ENCODE results near the gene TMEM256. TPM values are rescaled to one million over a fixed set of nuclear protein-coding genes. Genes with fewer than 3 reads are reported as not detected.

The TMEM256 gene
- polyA plus RNA-seq, 4 donors: 82.2 to 108 (median 90.2) TPM

GRCh38 chr17:7356072-7356549 lies 47.8 kb downstream of the TMEM256 start:
- peak in 1 of 4 donors; percentile 46 for DNase-seq (ENCODE audit: low read depth in 4 of 4, low spot score in 2 of 4)

DNA sequence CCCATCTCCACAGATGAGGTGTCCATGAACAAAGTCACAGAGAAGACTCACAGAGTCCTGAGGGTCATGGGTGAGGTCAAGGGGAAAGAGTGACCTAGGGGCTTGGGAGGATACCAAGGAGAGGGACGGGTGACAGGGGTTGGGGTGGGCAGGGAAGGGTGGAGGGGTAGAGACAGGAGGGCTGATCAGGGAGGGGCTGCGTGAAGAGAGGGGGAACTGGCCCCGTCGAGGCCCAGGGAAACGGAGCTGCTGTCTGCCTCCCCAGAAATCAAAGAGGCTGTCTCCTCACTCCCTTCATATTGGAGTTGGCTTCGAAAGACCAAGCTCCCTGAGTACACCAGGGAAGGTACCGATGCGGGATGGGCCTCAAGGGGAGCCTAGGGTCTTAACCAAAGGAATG lies 48.3 kb downstream of the TMEM256 start:
- DNase-seq (ENCODE audit: low read depth in 4 of 4, low spot score in 2 of 4): no peak

DNA sequence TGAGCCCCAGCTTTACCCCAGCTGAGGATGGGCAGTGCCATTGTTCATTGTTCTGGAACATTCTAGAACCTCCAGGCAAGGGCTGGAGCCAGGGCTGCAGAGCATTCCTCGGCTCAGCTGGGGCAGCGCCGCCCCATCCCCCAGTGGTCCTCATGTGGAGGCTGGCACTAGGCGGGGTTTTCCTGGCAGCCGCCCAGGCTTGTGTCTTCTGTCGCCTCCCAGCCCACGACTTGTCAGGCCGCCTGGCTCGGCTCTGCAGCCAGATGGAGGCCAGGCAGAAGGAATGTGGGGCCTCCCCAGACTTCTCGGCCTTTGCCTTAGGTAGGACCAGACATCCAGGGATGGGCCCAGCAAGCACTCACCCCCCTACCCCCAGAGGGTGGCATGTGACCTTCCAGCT lies 48.8 kb downstream of the TMEM256 start, which contains the start of gene TMEM95:
Gene TMEM95 (plus strand): TSS at position 104 of the 400 bp plus-strand sequence. CDS start 49 bp downstream, at position 153.
- DNase-seq (ENCODE audit: low read depth in 4 of 4, low spot score in 2 of 4): no peak

GRCh38 chr17:7354262-7354843 lies 49.5 kb downstream of the TMEM256 start:
- DNase-seq (ENCODE audit: low read depth in 4 of 4, low spot score in 2 of 4): no peak

Other genes with a start within 250 kb of the TMEM256 start
- 10 to 100 TPM in 1 of 4 donors, 1 to 10 TPM in 3; 6.3 to 10.1 (median 8.3) TPM for gene ASGR1, start 224.7 kb downstream of the TMEM256 start, polyA plus RNA-seq (ENCODE audit: insufficient read length in 4 of 4)
- 10 to 100 TPM; 21.1 to 53.3 (median 39.1) TPM for gene DLG4, start 184.3 kb downstream of the TMEM256 start, polyA plus RNA-seq (ENCODE audit: insufficient read length in 4 of 4)
- gene ACADVL, start 184.2 kb downstream of the TMEM256 start, polyA plus RNA-seq (ENCODE audit: insufficient read length in 4 of 4): 100 to 1,000 TPM; 409 to 581 (median 511) TPM
- 10 to 100 TPM; 47.7 to 78.0 (median 62.9) TPM for gene DVL2, start 169.6 kb downstream of the TMEM256 start, polyA plus RNA-seq (ENCODE audit: insufficient read length in 4 of 4)
- 10 to 100 TPM; 51.8 to 74.3 (median 60.9) TPM for gene PHF23, start 164.6 kb downstream of the TMEM256 start, polyA plus RNA-seq (ENCODE audit: insufficient read length in 4 of 4)
- 100 to 1,000 TPM; 396 to 619 (median 451) TPM for gene GABARAP, start 161.6 kb downstream of the TMEM256 start, polyA plus RNA-seq (ENCODE audit: insufficient read length in 4 of 4)
- gene CTDNEP1, start 152.4 kb downstream of the TMEM256 start, polyA plus RNA-seq (ENCODE audit: insufficient read length in 4 of 4): 100 to 1,000 TPM; 136 to 149 (median 141) TPM
- 10 to 100 TPM; 43.7 to 61.9 (median 50.9) TPM for gene ELP5, start 151.9 kb downstream of the TMEM256 start, polyA plus RNA-seq (ENCODE audit: insufficient read length in 4 of 4)
- 10 to 100 TPM; 47.1 to 59.9 (median 55.1) TPM for gene CLDN7, start 141.6 kb downstream of the TMEM256 start, polyA plus RNA-seq (ENCODE audit: insufficient read length in 4 of 4)
- gene SLC2A4, start 122.4 kb downstream of the TMEM256 start, polyA plus RNA-seq (ENCODE audit: insufficient read length in 4 of 4): 1 to 10 TPM; 2.2 to 2.8 (median 2.5) TPM
- gene YBX2, start 109.5 kb downstream of the TMEM256 start, polyA plus RNA-seq (ENCODE audit: insufficient read length in 4 of 4): 1 to 10 TPM; 2.5 to 5.3 (median 3.1) TPM
- gene EIF5A, start 96.5 kb downstream of the TMEM256 start, polyA plus RNA-seq (ENCODE audit: insufficient read length in 4 of 4): 100 to 1,000 TPM; 286 to 397 (median 312) TPM
- gene GPS2, start 88.7 kb downstream of the TMEM256 start, polyA plus RNA-seq (ENCODE audit: insufficient read length in 4 of 4): 100 to 1,000 TPM in 1 of 4 donors, 10 to 100 TPM in 3; 88.7 to 115 (median 95.8) TPM
- 10 to 100 TPM; 25.4 to 39.7 (median 31.4) TPM for gene NEURL4, start 74.8 kb downstream of the TMEM256 start, polyA plus RNA-seq (ENCODE audit: insufficient read length in 4 of 4)
- gene ACAP1, start 67.6 kb downstream of the TMEM256 start, polyA plus RNA-seq (ENCODE audit: insufficient read length in 4 of 4): 10 to 100 TPM in 2 of 4 donors, 1 to 10 TPM in 2; 7.3 to 10.9 (median 10.0) TPM
- 10 to 100 TPM; 11.2 to 13.9 (median 12.5) TPM for gene KCTD11, start 51.9 kb downstream of the TMEM256 start, polyA plus RNA-seq (ENCODE audit: insufficient read length in 4 of 4)
- gene TMEM95, start 48.9 kb downstream of the TMEM256 start, polyA plus RNA-seq (ENCODE audit: insufficient read length in 4 of 4): not detected
- gene TNK1, start 23.0 kb downstream of the TMEM256 start, polyA plus RNA-seq (ENCODE audit: insufficient read length in 4 of 4): 1 to 10 TPM; 3.1 to 7.9 (median 5.7) TPM
- gene PLSCR3, start 9.6 kb downstream of the TMEM256 start, polyA plus RNA-seq (ENCODE audit: insufficient read length in 4 of 4): 10 to 100 TPM; 27.8 to 51.2 (median 41.2) TPM
- gene NLGN2, start 3.7 kb upstream of the TMEM256 start, polyA plus RNA-seq (ENCODE audit: insufficient read length in 4 of 4): 10 to 100 TPM; 17.5 to 38.6 (median 30.2) TPM
- gene SPEM1, start 16.2 kb upstream of the TMEM256 start, polyA plus RNA-seq (ENCODE audit: insufficient read length in 4 of 4): not detected
- gene SPEM2, start 21.5 kb upstream of the TMEM256 start, polyA plus RNA-seq (ENCODE audit: insufficient read length in 4 of 4): under 1 TPM in 1 of 4 donors, not detected in 3; 0.06 TPM
- gene SPEM3, start 24.8 kb upstream of the TMEM256 start, polyA plus RNA-seq (ENCODE audit: insufficient read length in 4 of 4): not detected
- 1 to 10 TPM; 3.7 to 5.7 (median 4.8) TPM for gene TMEM102, start 31.3 kb upstream of the TMEM256 start, polyA plus RNA-seq (ENCODE audit: insufficient read length in 4 of 4)
- gene FGF11, start 35.4 kb upstream of the TMEM256 start, polyA plus RNA-seq (ENCODE audit: insufficient read length in 4 of 4): 1 to 10 TPM; 6.1 to 6.9 (median 6.4) TPM
- gene CHRNB1, start 41.0 kb upstream of the TMEM256 start, polyA plus RNA-seq (ENCODE audit: insufficient read length in 4 of 4): 10 to 100 TPM; 10.3 to 10.8 (median 10.6) TPM
- gene ZBTB4, start 75.5 kb upstream of the TMEM256 start, polyA plus RNA-seq (ENCODE audit: insufficient read length in 4 of 4): 10 to 100 TPM; 38.6 to 50.6 (median 44.2) TPM
- under 1 TPM in 2 of 4 donors, not detected in 2; 0.46 to 0.72 TPM for gene SLC35G6, start 77.3 kb upstream of the TMEM256 start, polyA plus RNA-seq (ENCODE audit: insufficient read length in 4 of 4)
- gene POLR2A, start 80.3 kb upstream of the TMEM256 start, polyA plus RNA-seq (ENCODE audit: insufficient read length in 4 of 4): 100 to 1,000 TPM; 101 to 163 (median 116) TPM
- gene TNFSF12, start 145.0 kb upstream of the TMEM256 start, polyA plus RNA-seq (ENCODE audit: insufficient read length in 4 of 4): 10 to 100 TPM; 21.7 to 32.3 (median 28.3) TPM
- gene TNFSF13, start 154.7 kb upstream of the TMEM256 start, polyA plus RNA-seq (ENCODE audit: insufficient read length in 4 of 4): 10 to 100 TPM; 12.8 to 15.9 (median 14.5) TPM
- gene SENP3, start 157.8 kb upstream of the TMEM256 start, polyA plus RNA-seq (ENCODE audit: insufficient read length in 4 of 4): 10 to 100 TPM; 60.8 to 81.3 (median 74.9) TPM
- 10 to 100 TPM; 33.6 to 64.0 (median 57.2) TPM for gene CD68, start 175.5 kb upstream of the TMEM256 start, polyA plus RNA-seq (ENCODE audit: insufficient read length in 4 of 4)
- gene MPDU1, start 179.8 kb upstream of the TMEM256 start, polyA plus RNA-seq (ENCODE audit: insufficient read length in 4 of 4): 100 to 1,000 TPM; 102 to 125 (median 121) TPM
- gene SOX15, start 186.0 kb upstream of the TMEM256 start, polyA plus RNA-seq (ENCODE audit: insufficient read length in 4 of 4): 1 to 10 TPM; 3.0 to 5.6 (median 4.0) TPM
- gene FXR2, start 210.8 kb upstream of the TMEM256 start, polyA plus RNA-seq (ENCODE audit: insufficient read length in 4 of 4): 10 to 100 TPM; 46.3 to 56.5 (median 52.4) TPM
- 100 to 1,000 TPM; 127 to 157 (median 133) TPM for gene SAT2, start 223.7 kb upstream of the TMEM256 start, polyA plus RNA-seq (ENCODE audit: insufficient read length in 4 of 4)
- 1 to 10 TPM; 3.0 to 5.1 (median 4.0) TPM for gene SHBG, start 226.0 kb upstream of the TMEM256 start, polyA plus RNA-seq (ENCODE audit: insufficient read length in 4 of 4)
- gene ATP1B2, start 246.8 kb upstream of the TMEM256 start, polyA plus RNA-seq (ENCODE audit: insufficient read length in 4 of 4): 10 to 100 TPM; 18.1 to 22.1 (median 21.1) TPM

Measured in left renal cortex interstitium (tissue), 4 donors.